Mesenchymal stem cell (in vitro differentiated cells and primary cell): ENCODE measurements around the gene TMED7.

ENCODE experiments used
- DNase-seq: peaks from one replicate; pipeline ENCODE4 v3.0.0-alpha.2; 2013
- H2AFZ ChIP-seq: one replicate; pipeline ENCODE4 v1.6.1; 2013; ENCODE audit warnings: low read depth, mild to moderate bottlenecking, control low read depth, inconsistent platforms, low read length, moderate library complexity
- H2AK5ac ChIP-seq: 2 replicates; pipeline ENCODE4 v1.6.1; 2013; ENCODE audit warnings: low read length, moderate library complexity, mild to moderate bottlenecking, inconsistent platforms; ENCODE audit not compliant: severe bottlenecking
- H2BK120ac ChIP-seq: one replicate; pipeline ENCODE4 v1.6.1; 2013; ENCODE audit warnings: low read depth, mild to moderate bottlenecking, inconsistent platforms, low read length, moderate library complexity
- H2BK12ac ChIP-seq, 2 experiments: one replicate each; pipeline ENCODE4 v1.6.1; 2013; ENCODE audit warnings: inconsistent platforms in 2 of 2, low read length in 2 of 2, mild to moderate bottlenecking in 2 of 2, moderate library complexity in 2 of 2, control low read depth in 1 of 2
- H2BK15ac ChIP-seq: one replicate; pipeline ENCODE4 v1.6.1; 2013; ENCODE audit warnings: mild to moderate bottlenecking, low read depth, inconsistent platforms; ENCODE audit not compliant: poor library complexity, severe bottlenecking
- H2BK5ac ChIP-seq: 2 replicates; pipeline ENCODE4 v1.6.1; 2013; ENCODE audit warnings: low read depth, mild to moderate bottlenecking, low read length, control low read depth, inconsistent platforms; ENCODE audit not compliant: poor library complexity, severe bottlenecking
- H3K14ac ChIP-seq, 2 experiments: one replicate each; pipeline ENCODE4 v1.6.1; 2013; ENCODE audit warnings: inconsistent platforms in 2 of 2, low read length in 2 of 2, control low read depth in 1 of 2, mild to moderate bottlenecking in 1 of 2, moderate library complexity in 1 of 2
- H3K18ac ChIP-seq, 2 experiments: one replicate each; pipeline ENCODE4 v1.6.1; 2013; ENCODE audit warnings: inconsistent platforms in 2 of 2, low read length in 2 of 2, control low read depth in 1 of 2, low read depth in 1 of 2, mild to moderate bottlenecking in 1 of 2
- H3K23ac ChIP-seq, 2 experiments: one replicate each; pipeline ENCODE4 v1.6.1; 2013; ENCODE audit warnings: inconsistent platforms in 2 of 2, low read length in 2 of 2, mild to moderate bottlenecking in 2 of 2, moderate library complexity in 2 of 2, control low read depth in 1 of 2
- H3K27ac ChIP-seq: 2 replicates; pipeline ENCODE4 v1.5.1; 2013; ENCODE audit warnings: mild to moderate bottlenecking, moderate library complexity, low read length, control low read depth, inconsistent platforms; ENCODE audit not compliant: poor library complexity, severe bottlenecking
- H3K27me3 ChIP-seq, 2 experiments: 2 replicates each; pipeline versions ENCODE4 v1.6.1 to v1.7.0; 2013; ENCODE audit warnings: low read length in 2 of 2, mild to moderate bottlenecking in 2 of 2, moderate library complexity in 2 of 2, control low read depth in 1 of 2, inconsistent platforms in 1 of 2; ENCODE audit not compliant: control insufficient read depth in 1 of 2, insufficient read depth in 1 of 2
- H3K36me3 ChIP-seq, 2 experiments: 2 replicates each; pipeline versions ENCODE4 v1.6.1 to v1.7.0; 2013; ENCODE audit warnings: low read length in 2 of 2, control low read depth in 1 of 2, inconsistent platforms in 1 of 2, low read depth in 1 of 2, mild to moderate bottlenecking in 1 of 2; ENCODE audit not compliant: insufficient read depth in 2 of 2, control insufficient read depth in 1 of 2
- H3K4ac ChIP-seq, 2 experiments: one replicate each; pipeline ENCODE4 v1.6.1; 2013; ENCODE audit warnings: inconsistent platforms in 2 of 2, low read length in 2 of 2, mild to moderate bottlenecking in 2 of 2, moderate library complexity in 2 of 2, control low read depth in 1 of 2, low read depth in 1 of 2
- H3K4me1 ChIP-seq: 2 replicates; pipeline ENCODE4 v1.6.1; 2013; ENCODE audit warnings: low read depth, low read length, control low read depth; ENCODE audit not compliant: control insufficient read depth, insufficient read depth
- H3K4me2 ChIP-seq: 2 replicates; pipeline ENCODE4 v1.6.1; 2013; ENCODE audit warnings: low read length, mild to moderate bottlenecking, inconsistent platforms; ENCODE audit not compliant: poor library complexity, severe bottlenecking
- H3K4me3 ChIP-seq, 2 experiments: 2 replicates each; pipeline versions ENCODE4 v1.5.1 to v1.7.0; 2013; ENCODE audit warnings: low read length in 2 of 2, mild to moderate bottlenecking in 2 of 2, control low read depth in 1 of 2, low read depth in 1 of 2; ENCODE audit not compliant: insufficient read depth in 1 of 2
- H3K79me1 ChIP-seq: replicated peaks from 2 replicates; pipeline ENCODE4 v1.6.1; 2013; ENCODE audit warnings: mild to moderate bottlenecking, control low read depth, low read length, inconsistent platforms; ENCODE audit not compliant: poor library complexity, severe bottlenecking
- H3K9ac ChIP-seq: 2 replicates; pipeline ENCODE4 v1.7.0; 2013; ENCODE audit warnings: mild to moderate bottlenecking, low read length, moderate library complexity
- H3K9me3 ChIP-seq: 2 replicates; pipeline ENCODE4 v1.7.0; 2013; ENCODE audit warnings: mild to moderate bottlenecking, low read length; ENCODE audit not compliant: control insufficient read depth
- H4K8ac ChIP-seq: one replicate; pipeline ENCODE4 v1.6.1; 2013; ENCODE audit warnings: inconsistent platforms, mild to moderate bottlenecking, low read length, moderate library complexity
- H4K91ac ChIP-seq: one replicate; pipeline ENCODE4 v1.6.1; 2013; ENCODE audit warnings: mild to moderate bottlenecking, low read length, inconsistent platforms
- WGBS: methylation state at CpG from one replicate; pipeline ENCODE4 v1.1.7; 2013; ENCODE audit warnings: mixed read lengths; 5-methylcytosine and 5-hydroxymethylcytosine counted together

TMED7 gene

DNA sequence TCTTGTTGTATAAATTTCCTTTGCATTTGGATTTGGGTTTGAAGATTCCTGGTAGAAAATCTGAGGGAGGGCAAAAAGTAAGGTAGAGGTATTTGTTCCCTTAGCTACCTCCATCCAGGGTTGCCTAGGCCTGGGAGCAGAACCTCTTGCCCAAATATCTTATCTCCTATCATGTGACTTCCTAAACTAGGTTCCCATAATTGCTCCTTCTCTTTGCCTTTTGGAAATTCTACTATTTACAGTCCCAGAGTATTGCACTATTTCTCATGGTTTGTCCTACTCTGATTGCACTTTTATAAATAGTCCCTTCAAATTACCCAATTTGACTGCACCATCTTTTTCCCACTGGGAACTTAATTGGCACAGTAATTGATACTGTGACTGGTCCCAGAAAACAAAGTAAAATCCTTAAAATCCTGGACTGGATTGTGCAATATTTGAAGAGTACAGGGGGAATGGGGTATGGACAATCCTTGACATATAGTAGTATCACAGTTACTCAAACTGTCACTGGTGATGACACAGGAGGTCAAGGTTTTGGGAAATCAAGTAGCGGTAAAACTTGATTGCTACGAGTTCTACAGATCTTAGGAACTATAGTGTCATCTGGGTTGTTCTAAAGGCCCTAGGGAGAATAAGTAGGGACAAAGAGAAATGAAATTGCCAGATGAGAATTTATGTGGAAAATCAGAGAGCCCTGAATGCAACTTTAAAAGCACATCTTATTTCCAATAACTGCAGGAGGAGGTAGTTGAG, 31.5 kb upstream of the TMED7 start:
- peaks cover 7% of the 10 kb centered on the region for H3K9me3 ChIP-seq
- 87% methylated on average over 2 of the region's 2 CpGs for WGBS
- no peak overlapping the region for H3K14ac ChIP-seq
- H3K27ac ChIP-seq: no peak overlapping the region
- H3K79me1 ChIP-seq: no peaks in the 10 kb centered on the region
- no peak overlapping the region for H2AFZ ChIP-seq
- no peaks in the 10 kb centered on the region for H3K27me3 ChIP-seq
- no peak overlapping the region for H2BK120ac ChIP-seq
- no peak overlapping the region for H3K18ac ChIP-seq
- H2AK5ac ChIP-seq: no peak overlapping the region
- no peak overlapping the region for H3K9ac ChIP-seq
- no peak overlapping the region for H3K4me3 ChIP-seq
- H3K23ac ChIP-seq: no peak overlapping the region
- no peak overlapping the region for H4K91ac ChIP-seq
- H3K4ac ChIP-seq: no peak overlapping the region
- no peak overlapping the region for H2BK15ac ChIP-seq
- H3K4me1 ChIP-seq: no peaks in the 10 kb centered on the region
- DNase-seq: no peak
- no peak overlapping the region for H4K8ac ChIP-seq
- no peak overlapping the region for H2BK12ac ChIP-seq
- H2BK5ac ChIP-seq: no peak overlapping the region
- H3K4me2 ChIP-seq: no peak overlapping the region
- no peaks in the 10 kb centered on the region for H3K36me3 ChIP-seq

- Histone ChIP-seq H2BK120ac (no peak overlapping the region), H3K14ac (no peak overlapping the region), H3K27ac (no peak overlapping the region), H3K36me3 (no peaks in the 10 kb centered on the region), H4K8ac (no peak overlapping the region), H4K91ac (no peak overlapping the region), H3K23ac (no peak overlapping the region), H2BK5ac (no peak overlapping the region), H2AK5ac (peak overlapping the region; percentile 36), H3K4me3 (no peak overlapping the region), H3K79me1 (no peaks in the 10 kb centered on the region), H3K9ac (no peak overlapping the region), H3K27me3 (no peaks in the 10 kb centered on the region), H2BK15ac (no peak overlapping the region), H3K9me3 (peaks cover 7% of the 10 kb centered on the region), H3K18ac (no peak overlapping the region), H2AFZ (no peak overlapping the region), H3K4ac (no peak overlapping the region), H3K4me2 (no peak overlapping the region), H3K4me1 (no peaks in the 10 kb centered on the region), H2BK12ac (no peak overlapping the region)
- no peak for DNase-seq
- 98% methylated on average over 1 of the region's 1 CpG for WGBS
Measured at GRCh38 chr5:115656404-115656803, 30.6 kb upstream of the TMED7 start.

DNA sequence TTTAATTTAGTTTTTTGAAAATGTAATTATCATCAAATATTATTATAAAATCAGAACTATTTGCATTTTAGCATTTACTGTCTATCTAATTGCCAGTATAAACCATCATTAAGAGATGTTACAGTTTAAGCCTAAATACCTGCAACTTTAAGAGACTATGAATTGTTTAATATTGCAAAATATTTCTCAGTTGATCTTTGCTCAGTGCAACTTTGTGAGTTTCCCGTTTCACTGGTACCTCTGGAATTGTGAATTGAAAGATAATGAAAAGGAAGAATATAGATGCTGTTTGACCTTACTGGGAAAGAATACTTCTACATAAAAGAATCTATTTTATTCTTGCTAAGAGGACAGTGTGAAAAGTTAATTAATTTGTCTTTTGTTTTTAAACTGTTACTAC, 30.2 kb upstream of the TMED7 start:
- Histone ChIP-seq H2AFZ (no peak overlapping the region), H3K18ac (no peak overlapping the region), H3K14ac (no peak overlapping the region), H4K91ac (no peak overlapping the region), H3K4me1 (no peaks in the 10 kb centered on the region), H2AK5ac (no peak overlapping the region), H3K79me1 (no peaks in the 10 kb centered on the region), H3K27ac (no peak overlapping the region), H3K4me2 (no peak overlapping the region), H3K4ac (no peak overlapping the region), H2BK120ac (no peak overlapping the region), H3K23ac (no peak overlapping the region), H2BK15ac (no peak overlapping the region), H3K9me3 (peaks cover 7% of the 10 kb centered on the region), H3K9ac (no peak overlapping the region), H3K27me3 (no peaks in the 10 kb centered on the region), H3K36me3 (no peaks in the 10 kb centered on the region), H3K4me3 (no peak overlapping the region), H2BK5ac (no peak overlapping the region), H4K8ac (no peak overlapping the region), H2BK12ac (no peak overlapping the region)
- DNase-seq: no peak
- 80% methylated on average over 1 of the region's 1 CpG for WGBS

GRCh38 chr5:115649541-115649940, 23.7 kb upstream of the TMED7 start:
- Histone ChIP-seq H2BK15ac (no peak overlapping the region), H2BK120ac (no peak overlapping the region), H3K14ac (no peak overlapping the region), H3K4me3 (no peak overlapping the region), H4K91ac (no peak overlapping the region), H3K9me3 (no peaks in the 10 kb centered on the region), H3K4me2 (no peak overlapping the region), H3K4me1 (no peaks in the 10 kb centered on the region), H3K4ac (no peak overlapping the region), H3K27me3 (peaks cover 0 to 5% of the 10 kb centered on the region in 2 experiments), H3K23ac (no peak overlapping the region), H2AFZ (no peak overlapping the region), H3K36me3 (no peaks in the 10 kb centered on the region), H3K9ac (no peak overlapping the region), H3K27ac (no peak overlapping the region), H2AK5ac (no peak overlapping the region), H3K18ac (no peak overlapping the region), H2BK12ac (no peak overlapping the region), H3K79me1 (no peaks in the 10 kb centered on the region), H2BK5ac (no peak overlapping the region), H4K8ac (no peak overlapping the region)
- no CpG with 5 or more reads among the region's 1 CpG for WGBS
- no peak for DNase-seq
